Ovary (tissue), 3 donors: ENCODE data around the gene CDK16.

Experiments
- EP300 ChIP-seq: sonication (generic); formaldehyde crosslinking; IDR thresholded peaks from one replicate; pipeline ENCODE4 v1.6.1; 2017; ENCODE audit warnings: antibody characterized with exemption
- POLR2A ChIP-seq: fragments of 450-650 bp; IDR thresholded peaks from one replicate; pipeline ENCODE4 v1.6.1; 2017; ENCODE audit warnings: antibody characterized with exemption, mild to moderate bottlenecking, moderate library complexity
- TF ChIP-seq, protein P1 (sequence below), 3 donors: fragments of 450-650 bp in 2 of 3; fragments of 200-600 bp in 1 of 3; IDR thresholded peaks; one replicate each; pipeline versions ENCODE4 v1.5.1 to v1.8.0; 2016 to 2022; ENCODE audit warnings: antibody characterized with exemption in 3 of 3, mild to moderate bottlenecking in 1 of 3
- donor health status: DM: no; HTN: no; CAD: no.

GRCh38 chrX:47227334-47227583 lies 8.8 kb downstream of the CDK16 start:
- TF ChIP-seq, protein P1, sequence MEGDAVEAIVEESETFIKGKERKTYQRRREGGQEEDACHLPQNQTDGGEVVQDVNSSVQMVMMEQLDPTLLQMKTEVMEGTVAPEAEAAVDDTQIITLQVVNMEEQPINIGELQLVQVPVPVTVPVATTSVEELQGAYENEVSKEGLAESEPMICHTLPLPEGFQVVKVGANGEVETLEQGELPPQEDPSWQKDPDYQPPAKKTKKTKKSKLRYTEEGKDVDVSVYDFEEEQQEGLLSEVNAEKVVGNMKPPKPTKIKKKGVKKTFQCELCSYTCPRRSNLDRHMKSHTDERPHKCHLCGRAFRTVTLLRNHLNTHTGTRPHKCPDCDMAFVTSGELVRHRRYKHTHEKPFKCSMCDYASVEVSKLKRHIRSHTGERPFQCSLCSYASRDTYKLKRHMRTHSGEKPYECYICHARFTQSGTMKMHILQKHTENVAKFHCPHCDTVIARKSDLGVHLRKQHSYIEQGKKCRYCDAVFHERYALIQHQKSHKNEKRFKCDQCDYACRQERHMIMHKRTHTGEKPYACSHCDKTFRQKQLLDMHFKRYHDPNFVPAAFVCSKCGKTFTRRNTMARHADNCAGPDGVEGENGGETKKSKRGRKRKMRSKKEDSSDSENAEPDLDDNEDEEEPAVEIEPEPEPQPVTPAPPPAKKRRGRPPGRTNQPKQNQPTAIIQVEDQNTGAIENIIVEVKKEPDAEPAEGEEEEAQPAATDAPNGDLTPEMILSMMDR (IDR thresholded peaks at IDR 0.05), result no peak
- no peak for TF ChIP-seq POLR2A
- TF ChIP-seq EP300, result no peak
